Right lobe of liver (tissue), 4 donors: ENCODE data around the gene WBP1L.

Source experiments
- POLR2A ChIP-seq: fragments of 450-650 bp; IDR thresholded peaks from one replicate; pipeline ENCODE4 v1.6.1; 2017; ENCODE audit warnings: antibody characterized with exemption, mild to moderate bottlenecking
- TF ChIP-seq, protein P1 (sequence below), 4 donors: fragments of 200-600 bp in 3 of 4; fragments of 450-650 bp in 1 of 4; IDR thresholded peaks; one replicate each; pipeline versions ENCODE4 v1.5.1 to v1.8.0; 2016 to 2022; ENCODE audit warnings: antibody characterized with exemption in 4 of 4, mild to moderate bottlenecking in 2 of 4
- donor health status: DM: no; HTN: no; CAD: no.
- donor health status: DM: no; HTN: no; CAD: no.
- donor health status: DM: no; HTN: yes; CAD: no.

DNA sequence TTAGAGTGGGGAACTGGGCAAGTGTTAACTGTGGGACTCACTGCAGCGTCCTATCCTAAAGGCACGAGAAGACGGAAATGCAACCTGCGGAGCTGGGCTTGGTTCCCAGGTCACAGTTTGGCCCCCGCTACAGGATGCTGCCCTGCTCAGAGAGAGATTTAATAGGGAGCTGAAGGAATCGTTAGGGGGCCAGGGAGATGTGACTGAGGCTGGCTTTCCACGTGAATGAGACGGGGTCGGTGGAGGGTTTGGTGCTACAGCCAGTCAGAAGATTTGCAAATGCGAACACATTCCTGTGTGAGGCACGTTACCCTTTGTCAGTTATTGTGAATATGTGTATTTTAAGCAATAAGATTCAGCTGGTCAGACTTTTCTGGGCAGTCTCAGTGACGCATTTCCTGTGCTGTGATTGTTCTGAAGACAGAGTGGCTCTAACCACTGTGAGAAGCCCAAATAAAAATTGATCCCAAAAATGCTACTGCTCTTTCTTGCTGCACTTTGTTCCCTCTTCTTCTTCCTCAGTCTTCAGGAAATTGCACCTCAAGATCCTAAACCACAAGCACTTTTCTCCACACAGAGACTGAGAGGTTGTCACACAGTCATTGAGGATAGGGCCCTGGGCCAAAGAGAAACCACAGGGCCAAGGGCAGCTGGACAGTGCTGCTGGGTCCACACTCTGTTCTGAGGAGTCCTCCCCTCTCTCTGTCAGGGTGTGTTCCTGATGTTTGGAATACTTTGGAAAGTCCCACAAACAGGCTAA lies 72.2 kb downstream of the WBP1L start:
- TF ChIP-seq, protein P1, sequence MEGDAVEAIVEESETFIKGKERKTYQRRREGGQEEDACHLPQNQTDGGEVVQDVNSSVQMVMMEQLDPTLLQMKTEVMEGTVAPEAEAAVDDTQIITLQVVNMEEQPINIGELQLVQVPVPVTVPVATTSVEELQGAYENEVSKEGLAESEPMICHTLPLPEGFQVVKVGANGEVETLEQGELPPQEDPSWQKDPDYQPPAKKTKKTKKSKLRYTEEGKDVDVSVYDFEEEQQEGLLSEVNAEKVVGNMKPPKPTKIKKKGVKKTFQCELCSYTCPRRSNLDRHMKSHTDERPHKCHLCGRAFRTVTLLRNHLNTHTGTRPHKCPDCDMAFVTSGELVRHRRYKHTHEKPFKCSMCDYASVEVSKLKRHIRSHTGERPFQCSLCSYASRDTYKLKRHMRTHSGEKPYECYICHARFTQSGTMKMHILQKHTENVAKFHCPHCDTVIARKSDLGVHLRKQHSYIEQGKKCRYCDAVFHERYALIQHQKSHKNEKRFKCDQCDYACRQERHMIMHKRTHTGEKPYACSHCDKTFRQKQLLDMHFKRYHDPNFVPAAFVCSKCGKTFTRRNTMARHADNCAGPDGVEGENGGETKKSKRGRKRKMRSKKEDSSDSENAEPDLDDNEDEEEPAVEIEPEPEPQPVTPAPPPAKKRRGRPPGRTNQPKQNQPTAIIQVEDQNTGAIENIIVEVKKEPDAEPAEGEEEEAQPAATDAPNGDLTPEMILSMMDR (IDR thresholded peaks at IDR 0.05): no peak
- peak; percentile 50 for TF ChIP-seq POLR2A
